GM10266 (cell line): ENCODE data around the gene TEP1.
"Not testable (repeated sequence)": the region's sequence is repeated elsewhere in the genome, so short reads cannot be mapped to it uniquely, and the experiment has no call there.

Experiments used
- DNase-seq: peaks from one replicate; pipeline ENCODE4 v3.0.0; 2012; ENCODE audit errors: extremely low spot score
- CTCF ChIP-seq: IDR thresholded peaks from 2 replicates; pipeline ENCODE4 v1.5.1; 2012; ENCODE audit warnings: mild to moderate bottlenecking, low read depth; ENCODE audit not compliant: control insufficient read depth, insufficient read depth; ENCODE audit errors: missing control alignments

Gene TEP1

GRCh38 chr14:20377171-20377570 lies 36.1 kb downstream of the TEP1 start:
- DNase-seq = no peak
- TF ChIP-seq CTCF = no peak

DNA sequence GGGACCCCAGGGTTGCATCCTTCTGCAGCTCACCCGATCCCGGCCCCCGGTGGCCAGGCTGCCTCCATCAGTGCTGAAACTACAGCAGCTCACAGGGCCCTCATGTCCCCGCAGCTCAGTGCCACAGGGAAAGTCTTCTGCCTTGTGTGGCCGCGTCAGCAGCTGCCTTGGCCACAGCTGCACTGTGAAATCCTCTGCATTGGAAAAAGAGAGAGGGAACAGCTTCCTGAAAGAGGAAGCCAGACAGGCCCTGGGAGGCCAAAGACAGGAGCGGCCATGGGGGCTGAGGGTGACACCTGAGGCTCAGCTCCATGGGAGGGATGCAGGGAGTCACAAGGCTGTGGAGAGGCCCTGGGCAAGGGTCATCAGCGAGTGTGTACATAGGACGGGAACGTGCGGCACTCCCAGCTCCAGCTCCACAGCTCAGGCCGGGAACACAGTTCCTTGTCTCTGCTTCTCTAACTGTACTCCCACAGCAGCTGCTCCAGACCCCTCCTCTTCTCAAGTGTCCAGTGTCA lies 37.2 kb downstream of the TEP1 start:
- DNase-seq = no peak
- TF ChIP-seq CTCF = no peak

- TF ChIP-seq CTCF = no peak
- DNase-seq = no peak
These were observed 37.8 kb downstream of the TEP1 start for GRCh38 chr14:20375471-20375870.

DNA sequence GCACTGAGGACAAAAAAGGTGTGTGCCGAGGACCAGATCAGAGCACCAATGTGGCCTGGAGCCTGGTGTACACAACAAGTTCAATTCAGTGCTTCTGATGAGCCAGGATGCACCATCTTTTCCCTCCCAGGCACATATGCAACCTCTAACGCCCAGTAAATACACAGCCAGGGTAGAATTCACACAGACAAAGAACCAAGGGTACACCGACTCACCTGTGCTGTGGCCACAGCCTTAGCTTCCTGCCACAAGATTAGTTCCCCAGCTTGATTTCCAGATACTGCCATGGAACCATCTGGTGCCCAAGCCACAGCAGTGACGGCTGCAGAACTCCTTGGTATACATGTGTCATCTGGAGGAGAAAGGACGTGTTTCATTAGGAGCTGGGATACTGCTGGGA lies 40.5 kb downstream of the TEP1 start:
- DNase-seq = no peak
- no peak for TF ChIP-seq CTCF

GRCh38 chr14:20365928-20366327 lies 47.4 kb downstream of the TEP1 start:
- no peak for TF ChIP-seq CTCF
- no peak for DNase-seq

GRCh38 chr14:20358474-20358873 lies 54.8 kb downstream of the TEP1 start:
- not testable (repeated sequence) for DNase-seq

- TF ChIP-seq CTCF = no peak
- DNase-seq = no peak
These were observed 56.9 kb downstream of the TEP1 start for GRCh38 chr14:20356422-20356821.

DNA sequence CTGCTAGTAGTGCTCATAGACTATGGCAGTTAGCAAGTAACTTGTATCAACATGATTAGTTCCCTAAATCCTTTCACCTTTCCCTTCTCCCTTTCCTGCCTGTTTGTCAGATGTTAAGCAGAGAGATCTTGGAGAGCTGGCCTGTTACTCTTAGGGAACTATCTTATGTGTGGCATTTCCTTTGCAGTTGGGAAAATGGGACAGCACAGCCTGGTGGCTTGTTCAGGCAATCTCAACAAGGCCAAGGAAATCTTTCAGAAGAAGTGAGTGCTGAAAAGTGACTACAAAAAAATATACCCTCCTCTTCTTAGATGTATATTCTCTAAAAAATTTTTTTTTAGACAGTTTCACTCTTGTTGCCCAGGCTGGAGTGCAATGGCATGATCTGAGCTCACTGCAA lies 62.4 kb downstream of the TEP1 start:
- DNase-seq = no peak
- peak; percentile 30 for TF ChIP-seq CTCF
